Measurements from ENCODE around the gene FAM151A.

Gene FAM151A

DNA sequence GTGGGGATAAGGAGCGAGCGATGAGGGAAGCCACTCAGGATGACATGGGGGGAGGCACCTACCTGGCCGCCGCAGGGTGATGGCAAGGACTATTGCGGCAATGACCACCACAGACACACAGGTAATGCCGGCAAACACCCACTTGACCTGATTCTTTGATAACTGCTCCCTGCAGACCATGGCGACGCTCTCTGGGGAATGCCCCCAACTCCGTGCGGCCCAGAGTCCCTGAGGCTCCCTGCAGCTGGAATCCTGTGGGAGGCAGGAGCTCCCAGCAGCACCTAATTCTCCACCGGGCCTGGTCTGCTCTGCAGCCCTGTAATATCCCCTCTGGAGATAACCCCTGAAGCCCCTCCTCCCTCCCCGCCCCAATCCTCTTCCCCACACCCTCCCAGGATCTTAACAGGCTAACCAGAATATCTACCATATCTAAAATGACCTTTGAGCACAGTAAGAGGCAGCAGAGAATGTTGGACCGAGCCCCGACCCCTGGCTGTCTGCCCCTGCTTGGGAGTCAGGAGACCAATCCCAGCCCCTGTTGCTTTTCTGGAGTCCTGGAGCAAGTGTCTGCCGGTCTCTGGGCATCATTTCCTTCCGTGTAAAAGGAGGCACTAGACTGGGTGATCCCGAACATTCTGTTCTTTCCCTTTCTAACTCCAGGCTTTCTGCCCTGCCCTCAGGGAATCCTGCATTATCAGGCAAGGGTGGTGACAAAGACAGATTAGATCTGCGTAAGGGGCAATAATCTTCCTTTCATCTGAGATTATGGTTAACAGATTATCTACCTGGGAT is at the start of gene FAM151A:
FAM151A (minus strand) TSS at position 310 of the 792 bp plus-strand sequence; CDS start at position 180, 130 bp downstream.
- no peak for DNase-seq

DNA sequence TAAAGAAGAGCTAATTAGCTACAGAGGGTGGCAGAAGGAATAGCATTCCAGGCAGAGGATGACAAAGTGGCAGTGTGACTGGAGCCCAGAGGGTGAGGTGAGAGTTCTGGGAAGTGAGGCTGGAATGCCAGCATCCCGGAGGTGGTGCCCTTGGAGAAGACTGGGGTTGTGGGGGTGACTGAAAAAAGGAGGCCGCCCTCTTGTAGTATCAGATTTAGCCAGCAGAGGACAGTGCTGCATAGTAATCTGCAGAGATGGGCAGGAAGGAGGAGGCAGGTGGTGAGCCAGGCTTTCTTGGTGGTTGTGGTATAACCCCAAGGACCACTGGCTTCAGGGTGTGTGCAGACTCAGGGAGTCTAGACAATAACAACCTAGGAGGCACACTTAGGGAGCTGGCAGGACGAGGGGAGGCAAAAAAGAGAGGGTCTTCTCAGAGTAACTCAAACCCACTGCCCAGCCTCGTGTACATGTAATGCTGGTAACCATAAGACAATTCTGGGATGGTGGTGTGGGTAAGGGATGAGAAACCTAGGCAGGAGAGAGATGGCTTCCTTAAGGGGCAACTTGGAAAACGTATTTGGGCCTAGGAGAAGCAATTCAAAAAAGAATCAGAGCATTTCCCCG is 48.8 kb upstream of the FAM151A start:
- DNase-seq: peak; percentile 33

DNA sequence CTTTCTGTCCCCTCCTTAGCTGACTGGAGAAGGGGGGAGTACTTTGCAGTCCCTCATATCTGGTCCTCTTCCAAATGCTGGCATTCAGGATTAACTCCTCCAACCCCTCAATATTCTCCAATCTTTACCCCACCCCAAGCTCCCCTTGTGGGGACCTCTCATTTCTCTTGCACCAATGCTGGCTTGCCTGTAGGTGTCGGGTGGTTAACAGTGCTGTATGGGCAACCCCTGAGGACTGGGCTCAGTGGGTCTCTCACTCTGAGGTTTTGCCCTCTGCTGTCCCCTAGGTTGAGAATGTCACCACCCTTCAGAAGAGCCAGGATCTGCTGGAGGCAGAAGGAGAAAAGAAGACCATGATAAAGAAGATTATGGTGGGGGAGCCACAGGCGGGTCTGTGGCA is 45.2 kb upstream of the FAM151A start:
- DNase-seq: no peak

DNA sequence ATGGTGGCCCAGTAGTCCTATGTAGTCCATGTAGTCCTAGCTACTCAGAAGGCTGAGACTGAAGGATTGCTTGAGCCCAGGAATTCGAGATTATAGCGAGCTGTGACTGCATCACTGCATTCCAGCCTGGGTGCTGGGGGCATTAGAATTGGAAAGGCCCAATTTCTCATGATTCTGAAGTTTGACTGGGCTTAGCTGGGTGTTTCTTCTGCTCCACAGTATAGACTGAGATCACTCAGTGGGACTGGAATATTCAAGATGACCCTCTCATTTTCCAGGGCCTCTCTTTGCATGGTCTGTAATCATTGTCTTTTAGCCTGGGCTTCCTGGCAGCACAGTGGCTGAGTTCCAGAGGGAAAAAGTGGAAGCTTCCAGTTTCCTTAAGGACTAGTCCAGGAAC is 44.5 kb upstream of the FAM151A start:
- DNase-seq: no peak

DNA sequence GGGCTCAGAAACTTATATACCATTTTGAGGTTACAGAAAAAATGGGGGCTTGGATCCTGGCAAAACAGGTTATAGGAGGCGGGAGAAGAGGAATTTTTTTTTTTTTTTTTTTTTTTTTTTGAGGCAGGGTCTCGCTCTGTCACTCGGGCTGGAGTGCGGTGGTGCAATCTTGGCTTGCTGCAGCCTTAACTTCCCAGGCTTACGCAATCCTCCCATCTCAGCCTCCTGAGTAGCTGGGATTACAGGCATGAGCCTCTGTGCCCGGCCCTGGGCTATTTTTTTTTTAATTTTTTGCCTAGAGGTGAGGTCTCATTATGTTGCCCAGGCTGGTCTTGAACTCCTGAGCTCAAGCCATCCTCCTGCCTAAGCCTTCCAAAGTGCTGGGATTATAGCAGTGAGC is 43.0 kb upstream of the FAM151A start:
- no peak for DNase-seq

DNA sequence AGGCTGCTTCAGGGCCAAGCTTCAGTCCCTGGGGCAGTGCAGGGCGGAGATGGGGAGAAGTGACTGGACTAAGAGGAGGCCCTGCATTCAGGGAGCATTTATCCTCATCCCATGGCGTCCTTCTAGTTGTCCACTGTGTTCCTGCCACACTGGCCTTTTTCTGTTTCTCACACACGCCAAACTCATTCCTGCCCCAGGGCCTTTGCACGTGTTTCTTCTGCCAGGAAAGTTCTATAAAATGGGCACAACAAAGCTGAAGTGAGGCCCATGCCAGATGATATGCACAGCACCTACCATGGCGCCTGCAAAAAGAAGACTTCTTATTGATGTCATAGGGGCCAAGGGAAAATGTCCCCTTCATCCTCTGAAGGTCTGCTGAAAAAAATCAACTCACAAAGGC is 42.5 kb upstream of the FAM151A start:
- DNase-seq: no peak

DNA sequence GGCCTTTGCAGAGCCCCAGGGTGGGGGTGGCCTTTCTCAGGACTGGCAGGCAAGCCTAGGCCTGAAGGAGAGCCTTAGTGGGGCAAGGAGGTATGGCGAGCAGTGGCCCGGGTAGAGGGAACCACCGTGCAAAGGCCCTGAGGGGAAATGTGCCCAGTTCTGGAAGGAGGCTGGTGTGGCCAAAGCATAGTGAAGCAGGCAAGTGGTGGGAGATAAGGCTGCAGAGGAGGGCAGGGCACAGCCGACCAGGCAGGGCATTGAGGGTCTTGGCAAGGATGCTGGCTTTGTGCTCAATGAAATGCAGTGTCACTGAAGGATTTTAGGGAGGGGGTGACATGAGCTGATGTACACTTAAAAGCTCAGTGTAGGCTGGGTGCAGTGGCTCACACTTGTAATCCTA is 41.0 kb upstream of the FAM151A start:
- DNase-seq: no peak

DNA sequence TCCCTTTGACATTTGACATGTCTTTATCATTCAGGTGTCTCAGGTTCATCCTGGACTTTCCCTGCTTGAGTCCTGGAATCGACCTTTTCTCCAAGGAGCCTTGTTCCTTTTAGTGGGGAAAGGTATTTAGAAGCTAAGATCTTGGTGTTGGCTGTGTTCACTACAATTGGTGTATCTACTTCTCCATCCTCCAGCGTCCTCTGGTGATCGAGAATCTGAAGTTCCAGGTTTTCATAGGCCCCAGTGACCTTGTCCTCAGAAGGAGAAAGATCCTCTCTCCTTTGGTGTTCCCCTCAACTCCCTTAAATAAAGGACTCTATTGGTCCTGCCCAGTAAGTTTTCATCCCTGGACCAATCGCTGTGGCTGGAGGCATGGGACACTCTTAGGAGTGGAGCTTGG is 40.4 kb upstream of the FAM151A start:
- DNase-seq: no peak

DNA sequence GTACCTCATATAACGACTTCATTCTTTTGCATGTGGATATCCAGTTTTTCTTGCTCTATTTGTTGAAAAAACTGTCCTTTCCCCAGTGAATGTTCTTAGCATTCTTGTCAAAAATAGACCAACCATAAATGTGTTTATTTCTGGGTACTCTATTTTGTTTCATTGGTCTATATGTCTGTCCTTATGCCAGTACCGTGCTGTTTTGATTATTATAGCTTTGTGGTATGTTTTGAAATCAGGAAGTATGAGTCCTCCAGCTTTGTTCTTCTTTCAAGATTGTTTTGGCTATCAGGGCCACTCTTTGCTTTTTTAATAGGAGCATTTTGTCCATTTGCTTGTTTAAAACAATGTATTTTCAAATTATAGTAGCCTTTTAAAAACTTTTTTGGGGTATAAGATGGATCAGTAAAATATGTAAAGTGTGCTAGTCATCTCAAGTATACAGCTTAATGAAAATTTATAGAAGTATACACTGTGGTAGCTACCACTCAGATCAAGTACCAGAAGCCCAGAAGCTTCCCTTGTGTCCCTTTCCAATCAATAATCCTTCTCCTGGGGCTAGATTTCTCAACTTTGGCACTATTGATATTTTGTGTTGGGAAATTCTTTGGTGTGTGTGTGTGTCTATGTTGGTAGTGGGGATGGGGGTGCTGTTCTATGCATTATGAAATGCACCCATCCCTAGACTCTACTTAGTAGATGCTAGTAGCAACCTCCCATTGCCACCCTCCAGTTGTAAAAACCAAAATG is 35.0 kb upstream of the FAM151A start:
- no peak for DNase-seq

DNA sequence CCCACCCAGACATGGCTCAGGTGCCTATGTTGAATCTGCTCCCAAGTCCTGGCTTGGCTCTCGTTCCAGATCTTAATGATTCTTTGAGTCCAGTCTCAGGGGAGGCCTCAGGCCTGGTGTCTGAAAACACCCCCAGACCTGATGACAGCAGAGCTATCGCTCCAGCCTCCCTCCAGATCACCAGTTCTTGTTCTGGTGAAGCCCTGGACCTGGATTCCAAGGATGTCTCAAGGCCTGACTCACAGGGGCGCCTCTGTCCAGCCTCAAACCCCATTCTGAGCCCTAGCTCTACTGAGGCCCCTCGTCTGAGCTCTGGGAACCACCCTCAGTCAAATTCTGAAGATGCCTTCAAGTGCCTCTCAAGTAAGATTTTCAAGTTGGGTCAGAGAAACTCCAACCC is 29.7 kb upstream of the FAM151A start:
- DNase-seq: no peak

DNA sequence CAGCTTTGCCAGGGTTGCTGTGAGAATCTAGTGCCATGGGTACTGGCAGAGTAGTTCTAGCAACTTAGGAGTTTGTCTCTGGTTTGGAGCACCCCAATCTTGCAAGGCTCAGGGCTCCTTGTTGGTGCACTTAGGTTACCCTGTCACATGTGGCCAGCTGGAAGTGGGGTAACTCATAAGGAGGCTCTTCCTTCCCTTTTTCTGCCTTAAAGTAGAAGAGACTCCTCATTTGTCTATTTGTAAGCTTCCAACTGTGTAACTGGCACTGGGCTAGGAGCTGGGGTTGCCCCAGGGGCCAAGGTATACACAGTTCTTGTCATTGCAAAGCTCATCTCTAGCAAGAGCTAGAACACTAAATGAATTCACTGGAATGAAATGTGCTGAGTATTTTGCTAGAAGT is 28.8 kb upstream of the FAM151A start:
- DNase-seq: no peak

DNA sequence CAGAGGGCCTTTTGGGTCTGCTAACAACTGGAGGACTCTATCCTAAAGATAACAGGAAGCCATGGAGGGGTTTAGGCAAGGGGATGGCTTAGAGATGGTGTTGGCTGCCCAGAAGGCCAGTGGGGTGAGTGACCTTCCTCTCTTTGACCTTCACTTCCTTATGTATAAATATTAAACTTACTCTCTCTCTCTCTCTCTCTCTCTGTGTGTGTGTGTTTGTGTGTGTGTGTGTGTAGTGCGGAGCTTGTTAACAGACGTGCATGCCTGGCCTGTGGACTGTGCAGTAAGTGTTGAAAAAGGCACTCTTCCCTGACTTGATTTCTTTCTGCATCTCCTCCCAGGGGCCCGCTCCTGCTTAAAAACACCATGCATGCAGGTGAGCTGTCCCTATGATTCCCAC is 28.3 kb upstream of the FAM151A start:
- DNase-seq: no peak

DNA sequence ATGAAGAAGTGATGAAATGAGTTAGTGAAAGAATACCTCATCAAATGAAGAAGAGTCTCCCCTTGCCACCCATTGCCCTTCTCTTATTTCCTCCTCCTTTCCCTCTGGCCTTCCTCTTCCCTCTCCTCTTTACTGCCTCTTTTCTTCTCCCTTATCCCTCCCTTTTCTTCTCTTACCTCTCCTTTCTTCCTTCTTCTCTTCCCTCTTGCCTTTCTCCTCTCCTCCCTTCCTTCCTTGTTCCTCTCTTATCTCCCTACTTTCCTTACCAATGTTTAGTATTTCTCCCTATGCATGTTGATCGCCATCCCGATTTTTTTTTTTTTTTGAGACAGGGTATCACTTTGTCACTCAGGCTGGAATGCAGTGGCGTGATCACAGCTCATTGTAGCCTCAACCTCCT is 27.1 kb upstream of the FAM151A start:
- DNase-seq: no peak

DNA sequence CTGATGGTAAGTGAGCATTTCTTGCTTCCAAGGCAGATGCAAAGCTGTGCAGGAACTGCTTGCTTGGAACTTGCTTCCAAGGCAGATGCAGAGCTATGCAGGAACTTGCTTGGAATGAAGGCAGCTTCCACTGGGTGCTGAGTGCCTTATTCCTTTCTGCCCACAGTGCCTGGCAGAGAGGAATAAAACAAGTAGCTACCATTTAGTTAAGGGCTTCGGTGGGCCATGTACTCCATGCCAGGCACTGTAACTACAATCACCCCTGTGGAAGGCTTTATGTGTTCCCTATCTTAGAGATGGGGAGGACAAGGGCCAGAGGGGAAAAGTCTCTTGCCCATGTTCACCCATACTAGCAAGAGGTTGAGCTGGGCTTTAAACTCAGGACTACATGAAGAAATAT is 26.6 kb upstream of the FAM151A start:
- no peak for DNase-seq

DNA sequence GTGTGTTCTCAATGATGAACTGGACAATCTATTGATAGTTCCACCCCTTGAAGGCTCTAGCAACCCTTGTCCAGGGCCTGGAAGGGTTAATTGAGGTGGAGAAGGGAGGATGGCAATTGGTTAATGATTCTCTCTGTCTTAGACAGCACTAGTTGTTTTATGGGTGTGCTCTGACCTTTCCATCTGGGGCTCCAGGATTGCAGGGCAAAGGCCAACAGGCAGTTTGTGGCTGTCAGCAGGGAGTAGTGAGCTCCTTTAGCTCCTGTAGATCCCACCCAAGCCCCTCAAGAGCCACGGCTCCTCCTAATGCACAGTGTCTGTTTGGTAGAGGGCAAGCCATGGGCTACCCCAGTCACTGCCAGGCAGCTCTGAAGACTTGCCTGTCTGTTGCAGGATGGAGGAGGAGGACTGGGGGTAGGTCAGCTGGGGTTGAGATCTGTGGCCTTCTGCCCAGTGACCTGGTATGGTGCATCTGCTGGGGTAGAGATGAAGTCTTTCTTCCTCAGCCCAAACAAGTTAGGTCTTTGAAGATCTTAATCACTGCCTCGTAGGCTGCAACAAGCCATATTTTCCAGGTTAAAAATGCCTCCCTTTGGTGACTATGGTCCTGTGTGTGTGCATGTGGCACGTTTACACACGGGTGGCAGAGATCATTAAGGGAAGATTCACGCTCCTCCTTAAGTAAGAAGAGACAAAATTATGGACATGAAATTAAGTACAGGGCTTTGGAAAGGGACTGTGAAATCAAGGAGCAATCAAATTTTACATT is 26.0 kb upstream of the FAM151A start:
- DNase-seq: no peak

DNA sequence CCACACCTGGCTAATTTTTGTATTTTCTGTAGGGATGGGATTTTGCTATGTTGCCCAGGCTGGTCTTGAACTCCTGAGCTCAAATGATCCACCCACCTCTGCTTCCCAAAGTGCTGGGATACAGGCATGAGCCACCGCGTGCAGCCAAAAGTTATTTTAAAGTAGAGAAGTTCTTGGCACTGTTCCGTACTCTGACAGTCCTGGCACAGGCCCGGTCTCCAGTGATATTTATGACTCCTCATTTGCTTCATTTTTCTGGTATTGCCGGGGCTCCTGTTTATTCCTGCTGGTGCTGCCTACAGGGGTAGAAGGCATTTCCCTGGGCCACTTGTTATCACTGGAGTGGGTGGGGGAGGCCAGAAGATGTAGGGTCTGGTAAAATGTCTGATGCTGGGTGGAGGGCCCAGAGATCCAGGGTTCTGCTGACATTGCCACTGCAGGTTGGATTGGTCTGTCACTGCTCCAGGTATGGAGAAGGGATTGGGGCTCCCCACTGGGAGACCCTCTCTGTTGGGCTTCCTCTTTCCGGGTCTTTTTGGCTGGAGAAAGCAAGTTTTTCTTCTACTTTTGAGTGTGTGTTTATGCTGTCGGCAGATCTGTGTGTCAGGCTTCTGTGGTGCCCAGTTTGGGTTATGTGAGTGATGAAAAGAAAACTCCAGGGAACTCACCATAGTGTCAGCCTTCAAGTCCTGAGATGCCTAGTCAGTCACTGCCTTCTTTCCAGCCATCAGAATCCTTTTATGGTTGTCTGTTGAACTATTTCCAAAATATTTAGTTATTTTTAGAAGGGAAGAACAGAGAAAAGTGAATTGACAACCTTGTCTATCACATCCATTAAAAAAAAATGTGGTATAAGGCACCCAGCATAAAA is 22.7 kb upstream of the FAM151A start:
- peak; percentile 35 for DNase-seq

DNA sequence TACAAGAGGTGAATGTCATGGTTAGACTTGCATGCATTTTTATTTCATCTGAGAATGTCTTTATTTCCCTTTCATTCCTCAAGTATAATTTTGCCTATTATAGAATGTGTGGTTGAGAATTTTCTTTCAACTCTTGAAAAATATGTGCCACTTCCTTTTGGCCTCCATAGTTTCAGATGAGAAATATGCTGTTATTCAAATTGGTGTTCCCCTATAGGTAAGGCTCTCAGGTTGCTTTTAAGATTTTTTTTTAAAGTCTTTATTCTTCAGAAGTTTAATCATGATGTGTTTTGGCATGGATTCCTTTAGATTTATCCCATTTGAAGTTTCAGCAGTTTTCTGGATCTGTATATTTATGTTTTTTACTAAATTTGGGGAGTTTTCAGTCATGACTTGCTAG is 20.4 kb upstream of the FAM151A start:
- DNase-seq: no peak

DNA sequence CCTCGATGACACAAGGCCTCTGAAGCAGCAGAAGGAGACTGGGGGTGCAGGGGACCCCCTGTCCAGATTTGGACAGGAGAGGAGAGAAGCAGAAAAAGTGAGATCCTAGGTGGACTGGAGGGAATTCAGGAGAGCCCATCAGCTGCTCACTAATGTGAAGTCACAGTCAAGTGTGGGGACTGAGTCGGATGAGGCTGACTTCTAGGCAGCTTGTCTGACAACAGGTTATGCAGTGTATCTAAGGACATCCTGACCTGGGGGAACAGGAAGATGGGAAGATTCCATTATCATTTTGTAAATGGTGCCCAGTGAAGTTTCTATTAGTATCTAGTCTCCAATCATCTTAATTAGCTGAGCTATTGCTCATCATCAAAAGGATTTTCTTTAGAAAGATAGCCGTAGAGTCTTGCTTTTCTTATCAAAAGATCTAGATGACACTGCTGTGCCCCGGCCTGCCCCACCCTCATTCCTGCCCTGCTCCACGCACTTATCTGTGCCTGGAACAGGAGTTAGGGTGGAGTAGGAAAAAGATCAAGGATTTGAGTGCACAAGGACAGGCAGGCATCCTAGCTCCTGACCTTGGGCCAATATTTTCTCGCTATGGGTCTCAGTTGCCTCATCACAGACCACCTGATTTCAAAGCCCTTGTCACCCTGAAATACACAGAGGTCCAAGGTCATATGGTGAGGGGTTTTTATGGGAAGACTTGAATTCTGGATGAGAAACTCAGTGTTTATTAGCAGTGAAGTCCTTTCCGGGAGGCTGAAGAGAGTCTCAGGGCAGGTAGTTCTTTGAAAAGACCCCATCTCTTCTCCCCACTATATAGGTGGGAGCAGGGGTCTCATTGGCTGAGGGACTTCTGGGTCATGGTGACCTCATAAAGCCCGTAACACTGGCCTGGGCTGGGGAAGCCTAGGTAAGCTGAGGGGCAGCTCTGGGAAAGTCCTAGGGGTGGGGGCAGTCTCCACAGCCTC is 17.8 kb upstream of the FAM151A start, which contains the start of gene MROH7:
MROH7 (plus strand) TSS at position 924 of the 974 bp plus-strand sequence. CDS start 11,141 bp downstream, outside the sequence.
- no peak for DNase-seq

DNA sequence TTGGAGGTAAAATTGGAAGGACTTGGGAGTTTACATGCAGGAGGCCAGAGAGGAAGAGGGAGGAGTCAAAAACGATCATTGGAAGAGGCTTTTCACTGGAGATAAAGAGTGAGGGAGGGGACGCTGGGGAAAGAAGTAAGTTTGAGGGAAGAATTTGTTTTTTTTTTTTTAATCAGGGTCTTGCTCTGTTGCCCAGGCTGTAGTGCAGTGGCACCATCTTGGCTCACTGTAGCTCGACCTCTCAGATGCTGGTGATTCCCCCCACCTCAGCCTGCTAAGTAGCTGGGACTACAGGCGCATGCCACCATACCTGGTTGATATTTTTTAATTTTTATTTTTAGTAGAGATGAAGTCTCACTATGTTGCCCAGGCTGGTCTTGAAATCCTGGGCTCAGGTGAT is 17.0 kb upstream of the FAM151A start:
- no peak for DNase-seq

All from right hindlimb (tissue), 1 donor.